Measurements from ENCODE around the gene ZNF23.

GRCh38 chr16:71453036-71453435, 9.0 kb downstream of the ZNF23 start:
- TF ChIP-seq TAF1 (IDR thresholded peaks at IDR 0.05; ENCODE audit: borderline replicate concordance, insufficient read depth, low read length) (no peak), POLR2AphosphoS5 (IDR thresholded peaks at IDR 0.05; ENCODE audit: low read depth, low read length) (no peak), REST (IDR thresholded peaks at IDR 0.05; ENCODE audit: insufficient read depth in 1 of 2, low read depth in 2 of 2, low read length in 2 of 2) (no peak), SIN3A (IDR thresholded peaks at IDR 0.05; ENCODE audit: borderline replicate concordance, insufficient read depth, low read length) (no peak)
